Right lobe of liver (tissue), 6 donors: Measurements from ENCODE around the gene HTD2. TPM values are rescaled to one million over a fixed set of nuclear protein-coding genes. Genes with fewer than 3 reads are reported as not detected.

ENCODE experiments used
- ATAC-seq, 4 donors: fragments of 200-7000 bp; cut with Tn5 transposase; one replicate each; pipeline ENCODE4 v1.9.1; 2020; ENCODE audit warnings: mild to moderate bottlenecking in 4 of 4, moderate library complexity in 4 of 4
- DNase-seq, 3 donors: peaks; one replicate each; pipeline ENCODE4 v3.0.0-alpha.2; 2020
- H3K27ac ChIP-seq, 3 donors: fragments of 200-600 bp; one replicate each; pipeline ENCODE4 v1.8.0; 2022
- H3K27me3 ChIP-seq, 2 donors: fragments of 200-600 bp; one replicate each; pipeline ENCODE4 v1.8.0; 2022
- H3K36me3 ChIP-seq, 4 donors: fragments of 200-600 bp; sonication (generic) in 1 of 4; one replicate each; pipeline versions ENCODE4 v1.5.1 to v1.8.0; 2017 to 2022; ENCODE audit warnings: control low read depth in 1 of 4
- H3K4me1 ChIP-seq, 4 donors: fragments of 200-600 bp; sonication (generic) in 1 of 4; one replicate each; pipeline versions ENCODE4 v1.5.1 to v1.8.0; 2017 to 2022; ENCODE audit warnings: control low read depth in 1 of 4
- H3K4me3 ChIP-seq, 3 donors: fragments of 200-600 bp; one replicate each; pipeline ENCODE4 v1.8.0; 2022
- H3K9me3 ChIP-seq, 4 donors: fragments of 200-600 bp; sonication (generic) in 1 of 4; one replicate each; pipeline versions ENCODE4 v1.5.1 to v1.8.0; 2017 to 2022; ENCODE audit warnings: control low read depth in 1 of 4
- CTCF ChIP-seq, 4 donors: fragments of 200-600 bp in 3 of 4; fragments of 450-650 bp in 1 of 4; IDR thresholded peaks; one replicate each; pipeline versions ENCODE4 v1.5.1 to v1.8.0; 2016 to 2022; ENCODE audit warnings: antibody characterized with exemption in 4 of 4, mild to moderate bottlenecking in 2 of 4
- POLR2A ChIP-seq: fragments of 450-650 bp; IDR thresholded peaks from one replicate; pipeline ENCODE4 v1.6.1; 2017; ENCODE audit warnings: antibody characterized with exemption, mild to moderate bottlenecking
- WGBS: methylation state at CpG from one replicate; pipeline ENCODE4 v1.1.6; 2018; ENCODE audit warnings: low coverage, low lambda C conversion rate; ENCODE audit not compliant: insufficient coverage; ENCODE audit errors: missing lambda C conversion rate; 5-methylcytosine and 5-hydroxymethylcytosine counted together
- intact Hi-C, 2 donors: fragments of 100-400 bp; cut with DNase I; formaldehyde crosslinking; loops; one replicate each; pipeline versions ENCODE4 v1.11.2 to v1.14.1; 2022
- total RNA-seq, 6 experiments: library from RNA; depleted of rRNA in 2 of 6; stranded (reverse); fragments of >200 nt in 2 of 6; fragmentation: NEBNext Ultra II Directional in 3 of 6; extraction: Animal tissue kit (Norgen Biotek cat#: 25700) in 3 of 6; gene quantifications; one replicate each; pipeline versions ENCODE4 v1.1.0 to v1.2.4, GENCODE V29; 2016 to 2023
- donor health status: DM: no; HTN: yes; CAD: no.
- donor health status: DM: no; HTN: no; CAD: no.
- donor health status: DM: no; HTN: no; CAD: no.
- donor health status: DM: no; HTN: yes; CAD: no.
- donor health status: DM: no; HTN: yes; CAD: no.

The HTD2 gene
- total RNA-seq, 6 experiments from 2014 or later = 6.1 to 9.9 (median 8.5) TPM

DNA sequence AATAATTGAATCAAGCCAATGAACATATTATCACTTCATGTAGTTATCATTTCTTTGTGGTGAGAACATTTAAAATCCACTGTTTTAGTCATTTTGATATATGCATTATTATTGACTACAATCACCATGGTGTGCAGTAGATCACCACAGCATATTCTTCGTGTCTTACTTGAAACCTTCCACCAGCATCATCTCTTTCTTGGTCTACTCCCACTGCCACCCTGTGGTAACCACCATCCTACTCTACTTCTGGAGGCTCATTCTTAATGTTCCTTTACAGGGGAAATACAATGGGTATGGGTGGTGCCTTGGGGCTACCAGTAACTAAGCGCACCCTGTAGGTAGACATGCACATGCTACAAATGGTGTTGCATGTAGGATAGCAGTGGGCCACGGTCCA lies 51.8 kb downstream of the HTD2 start:
- no peaks in the 10 kb centered on the region for H3K36me3 ChIP-seq
- no peak for ATAC-seq
- 75% methylated on average over 1 of the region's 3 CpGs for WGBS
- intact Hi-C loops = no loop called here
- no peaks in the 10 kb centered on the region for H3K4me1 ChIP-seq
- H3K9me3 ChIP-seq = no peaks in the 10 kb centered on the region
- DNase-seq = no peak
- H3K4me3 ChIP-seq = no peak overlapping the region
- H3K27ac ChIP-seq = no peak overlapping the region
- H3K27me3 ChIP-seq = no peaks in the 10 kb centered on the region
- no peak for TF ChIP-seq POLR2A
- no peak for TF ChIP-seq CTCF (IDR thresholded peaks at IDR 0.05)

DNA sequence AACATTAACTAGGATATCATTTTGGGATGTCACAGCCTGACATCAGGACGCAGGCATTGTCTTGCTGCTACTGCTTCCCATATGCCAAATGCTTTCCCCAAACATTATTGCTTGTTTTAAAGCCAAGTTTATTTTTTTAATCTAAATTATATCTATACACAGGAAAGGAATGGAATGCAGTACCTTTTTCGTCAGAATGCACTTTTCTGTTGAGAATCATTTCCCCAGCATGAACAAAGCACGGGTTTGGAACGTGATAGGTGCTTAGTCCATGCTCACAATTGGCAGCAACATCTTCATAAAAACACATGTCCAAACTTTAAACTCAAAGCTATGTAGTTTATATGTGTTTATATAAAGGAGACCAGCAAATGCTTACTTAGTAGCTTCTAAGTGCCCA lies 52.5 kb downstream of the HTD2 start:
- intact Hi-C loops = no loop called here
- no peak for TF ChIP-seq CTCF (IDR thresholded peaks at IDR 0.05)
- no peaks in the 10 kb centered on the region for H3K27me3 ChIP-seq
- no peaks in the 10 kb centered on the region for H3K9me3 ChIP-seq
- H3K4me1 ChIP-seq = no peaks in the 10 kb centered on the region
- H3K36me3 ChIP-seq = no peaks in the 10 kb centered on the region
- ATAC-seq (no peak), DNase-seq (no peak)
- H3K27ac ChIP-seq = no peak overlapping the region
- WGBS = 81% methylated on average over 4 of the region's 4 CpGs
- no peak overlapping the region for H3K4me3 ChIP-seq

DNA sequence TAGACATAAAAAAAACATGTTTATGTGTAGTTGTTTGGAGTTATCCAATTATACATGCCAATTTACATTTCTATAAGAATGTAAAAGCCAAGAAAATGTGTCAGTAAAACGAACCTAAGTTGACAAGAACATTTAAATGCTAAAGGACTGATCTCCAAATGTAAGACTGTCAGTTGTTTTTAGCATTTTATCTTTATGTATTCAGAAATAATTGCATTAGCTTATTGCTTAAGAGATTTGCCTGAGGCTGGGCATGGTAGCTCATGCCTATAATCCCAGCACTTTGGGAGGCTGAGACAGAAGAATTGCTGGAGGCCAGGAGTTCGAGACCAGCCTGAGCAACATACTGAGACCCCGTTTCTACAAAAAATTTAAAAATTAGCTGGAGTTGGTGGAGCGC lies 53.3 kb downstream of the HTD2 start:
- no peak for DNase-seq
- 90% methylated on average over 3 of the region's 4 CpGs for whole genome bisulfite sequencing
- H3K27ac ChIP-seq = no peak overlapping the region
- ATAC-seq = no peak
- H3K4me3 ChIP-seq = no peak overlapping the region
- no peaks in the 10 kb centered on the region for H3K4me1 ChIP-seq
- TF ChIP-seq POLR2A (no peak), CTCF (IDR thresholded peaks at IDR 0.05) (no peak)
- H3K36me3 ChIP-seq = no peaks in the 10 kb centered on the region
- H3K9me3 ChIP-seq = no peaks in the 10 kb centered on the region
- H3K27me3 ChIP-seq = no peaks in the 10 kb centered on the region
- intact Hi-C loops = no loop called here

DNA sequence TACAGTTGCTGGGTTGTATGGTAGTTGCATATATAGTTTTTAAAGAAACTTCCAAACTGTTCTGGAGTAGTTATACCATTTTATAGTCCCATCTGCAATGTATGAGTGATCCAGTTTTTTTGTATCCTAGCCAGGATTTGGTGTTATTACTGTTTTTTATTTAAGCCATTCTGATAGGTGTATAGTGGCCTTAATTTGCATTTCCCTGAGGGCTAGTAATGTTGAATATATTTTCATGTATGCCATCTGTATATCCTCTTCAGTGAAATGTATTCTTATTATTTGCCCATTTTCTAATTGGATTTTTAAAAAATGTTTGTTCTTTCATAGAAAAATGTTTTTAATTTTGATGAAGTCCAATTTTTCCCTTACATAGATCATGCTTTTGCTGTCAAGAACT lies 55.5 kb downstream of the HTD2 start:
- no peak for ATAC-seq
- intact Hi-C loops = no loop called here
- DNase-seq = no peak
- H3K4me3 ChIP-seq = no peak overlapping the region
- no peaks in the 10 kb centered on the region for H3K4me1 ChIP-seq
- TF ChIP-seq CTCF (IDR thresholded peaks at IDR 0.05) = no peak
- no peak for TF ChIP-seq POLR2A
- no peaks in the 10 kb centered on the region for H3K27me3 ChIP-seq
- no peak overlapping the region for H3K27ac ChIP-seq
- no peaks in the 10 kb centered on the region for H3K9me3 ChIP-seq
- no peaks in the 10 kb centered on the region for H3K36me3 ChIP-seq

DNA sequence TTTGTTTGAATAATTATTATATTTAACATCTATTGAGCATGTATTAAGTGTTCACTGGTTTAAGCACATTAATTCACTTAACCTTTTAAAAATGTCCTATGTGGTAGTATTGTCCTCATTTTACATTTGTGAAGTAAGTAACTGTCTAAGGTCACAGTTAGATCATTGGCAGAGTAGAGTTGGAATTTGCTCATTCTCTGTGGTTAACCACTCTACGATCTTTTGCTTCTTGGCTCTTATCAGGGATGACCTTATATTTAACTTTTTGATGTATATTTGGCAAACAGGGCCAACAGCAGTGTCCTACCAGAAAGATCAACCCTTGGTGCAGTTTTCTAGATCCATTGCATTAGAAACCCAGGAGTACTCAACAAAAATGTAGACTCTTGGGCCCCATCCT lies 60.4 kb downstream of the HTD2 start:
- DNase-seq (no peak), ATAC-seq (no peak)
- whole genome bisulfite sequencing = 5% methylated on average over 1 of the region's 1 CpG
- no peak overlapping the region for H3K27ac ChIP-seq
- TF ChIP-seq CTCF (IDR thresholded peaks at IDR 0.05) (no peak), POLR2A (no peak)
- intact Hi-C loops = no loop called here
- peaks cover 0 to 2% (median 0%) of the 10 kb centered on the region in 4 donors for H3K36me3 ChIP-seq
- H3K4me1 ChIP-seq = peaks cover 0 to 8% (median 0%) of the 10 kb centered on the region in 4 donors
- no peaks in the 10 kb centered on the region for H3K27me3 ChIP-seq
- no peaks in the 10 kb centered on the region for H3K9me3 ChIP-seq
- H3K4me3 ChIP-seq = no peak overlapping the region
